ENCODE data around the gene SH3PXD2A. TPM values are rescaled to one million over a fixed set of nuclear protein-coding genes. Genes with fewer than 3 reads are reported as not detected.

SH3PXD2A gene
- total RNA-seq, 1 donor, result 29.0 TPM

- H3K4me1 ChIP-seq (ENCODE audit: insufficient read depth, low read length), result peaks cover 25% of the 10 kb centered on the region
- no peak overlapping the region for H3K27ac ChIP-seq (ENCODE audit: low read depth, low read length)
- no peaks in the 10 kb centered on the region for H3K27me3 ChIP-seq (ENCODE audit: insufficient read depth, low read length)
- no peak overlapping the region for H3K4me2 ChIP-seq (ENCODE audit: insufficient read depth, low read length)
- H2AFZ ChIP-seq (ENCODE audit: low read length), result no peak overlapping the region
- H3K4me3 ChIP-seq (ENCODE audit: insufficient read depth, low read length), result no peak overlapping the region
- TF ChIP-seq CTCF (IDR thresholded peaks at IDR 0.05; ENCODE audit: extremely low read depth, low read depth, low read length), result no peak
- H3K36me3 ChIP-seq (ENCODE audit: insufficient read depth, low read length), result no peaks in the 10 kb centered on the region
- peaks cover 4% of the 10 kb centered on the region for H4K20me1 ChIP-seq (ENCODE audit: insufficient read depth, low read length)
- no peaks in the 10 kb centered on the region for H3K9me3 ChIP-seq (ENCODE audit: low read depth, low read length)
- no peaks in the 10 kb centered on the region for H3K79me2 ChIP-seq (ENCODE audit: insufficient read depth, low read length)
- DNase-seq (ENCODE audit: insufficient read length, low spot score, missing footprints), result no peak
These were observed 86.2 kb downstream of the SH3PXD2A start for GRCh38 chr10:103769176-103769575.

GRCh38 chr10:103768345-103768744 lies 87.0 kb downstream of the SH3PXD2A start:
- DNase-seq (ENCODE audit: insufficient read length, low spot score, missing footprints), result no peak
- Histone ChIP-seq H3K4me1 (ENCODE audit: insufficient read depth, low read length) (peaks cover 29% of the 10 kb centered on the region), H3K9me3 (ENCODE audit: low read depth, low read length) (no peaks in the 10 kb centered on the region), H3K27me3 (ENCODE audit: insufficient read depth, low read length) (no peaks in the 10 kb centered on the region), H2AFZ (ENCODE audit: low read length) (no peak overlapping the region), H3K36me3 (ENCODE audit: insufficient read depth, low read length) (no peaks in the 10 kb centered on the region), H3K27ac (ENCODE audit: low read depth, low read length) (no peak overlapping the region), H3K79me2 (ENCODE audit: insufficient read depth, low read length) (no peaks in the 10 kb centered on the region), H3K4me3 (ENCODE audit: insufficient read depth, low read length) (no peak overlapping the region), H3K4me2 (ENCODE audit: insufficient read depth, low read length) (no peak overlapping the region), H4K20me1 (ENCODE audit: insufficient read depth, low read length) (peaks cover 4% of the 10 kb centered on the region)
- no peak for TF ChIP-seq CTCF (IDR thresholded peaks at IDR 0.05; ENCODE audit: extremely low read depth, low read depth, low read length)

GRCh38 chr10:103767756-103768155 lies 87.6 kb downstream of the SH3PXD2A start:
- no peak overlapping the region for H2AFZ ChIP-seq (ENCODE audit: low read length)
- H3K27ac ChIP-seq (ENCODE audit: low read depth, low read length), result no peak overlapping the region
- DNase-seq (ENCODE audit: insufficient read length, low spot score, missing footprints), result no peak
- H3K4me3 ChIP-seq (ENCODE audit: insufficient read depth, low read length), result no peak overlapping the region
- no peaks in the 10 kb centered on the region for H3K36me3 ChIP-seq (ENCODE audit: insufficient read depth, low read length)
- no peaks in the 10 kb centered on the region for H3K27me3 ChIP-seq (ENCODE audit: insufficient read depth, low read length)
- peaks cover 4% of the 10 kb centered on the region for H4K20me1 ChIP-seq (ENCODE audit: insufficient read depth, low read length)
- no peaks in the 10 kb centered on the region for H3K79me2 ChIP-seq (ENCODE audit: insufficient read depth, low read length)
- no peak overlapping the region for H3K4me2 ChIP-seq (ENCODE audit: insufficient read depth, low read length)
- no peak for TF ChIP-seq CTCF (IDR thresholded peaks at IDR 0.05; ENCODE audit: extremely low read depth, low read depth, low read length)
- peaks cover 31% of the 10 kb centered on the region for H3K4me1 ChIP-seq (ENCODE audit: insufficient read depth, low read length)
- H3K9me3 ChIP-seq (ENCODE audit: low read depth, low read length), result no peaks in the 10 kb centered on the region

- no peak overlapping the region for H2AFZ ChIP-seq (ENCODE audit: low read length)
- no peak for TF ChIP-seq CTCF (IDR thresholded peaks at IDR 0.05; ENCODE audit: extremely low read depth, low read depth, low read length)
- no peaks in the 10 kb centered on the region for H3K79me2 ChIP-seq (ENCODE audit: insufficient read depth, low read length)
- DNase-seq (ENCODE audit: insufficient read length, low spot score, missing footprints), result no peak
- H4K20me1 ChIP-seq (ENCODE audit: insufficient read depth, low read length), result peaks cover under 1% of the 10 kb centered on the region
- H3K27me3 ChIP-seq (ENCODE audit: insufficient read depth, low read length), result no peaks in the 10 kb centered on the region
- no peaks in the 10 kb centered on the region for H3K9me3 ChIP-seq (ENCODE audit: low read depth, low read length)
- H3K36me3 ChIP-seq (ENCODE audit: insufficient read depth, low read length), result no peaks in the 10 kb centered on the region
- no peak overlapping the region for H3K27ac ChIP-seq (ENCODE audit: low read depth, low read length)
- H3K4me2 ChIP-seq (ENCODE audit: insufficient read depth, low read length), result no peak overlapping the region
- no peak overlapping the region for H3K4me3 ChIP-seq (ENCODE audit: insufficient read depth, low read length)
- peaks cover 24% of the 10 kb centered on the region for H3K4me1 ChIP-seq (ENCODE audit: insufficient read depth, low read length)
These were observed 88.4 kb downstream of the SH3PXD2A start for GRCh38 chr10:103766751-103767505.
